Fibroblast of skin of scalp (primary cell): ENCODE data around the gene MTOR.

ENCODE experiments used
- DNase-seq: peaks from one replicate; pipeline ENCODE4 v3.0.0-alpha.2; 2013

The MTOR gene

GRCh38 chr1:11280719-11281376 is 18.5 kb upstream of the MTOR start:
- DNase-seq = no peak

GRCh38 chr1:11279630-11280029 is 17.3 kb upstream of the MTOR start:
- no peak for DNase-seq

- no peak for DNase-seq
Measured at GRCh38 chr1:11279152-11279551, 16.8 kb upstream of the MTOR start.

GRCh38 chr1:11273595-11274234 is 11.4 kb upstream of the MTOR start:
- no peak for DNase-seq

GRCh38 chr1:11272832-11273594 is 10.7 kb upstream of the MTOR start, which contains the start of gene UBIAD1:
UBIAD1 (plus strand) TSS chr1:11273198; CDS start chr1:11273532, 334 bp downstream.
- DNase-seq = peak; percentile 91

- DNase-seq = no peak
Measured at GRCh38 chr1:11272544-11272831, 10.1 kb upstream of the MTOR start.

GRCh38 chr1:11267350-11268337 is 5.3 kb upstream of the MTOR start:
- DNase-seq = peak; percentile 13

GRCh38 chr1:11266268-11267074 is 4.1 kb upstream of the MTOR start:
- no peak for DNase-seq

GRCh38 chr1:11256299-11256698 is 6.1 kb downstream of the MTOR start:
- DNase-seq = no peak

GRCh38 chr1:11253226-11253625 is 9.1 kb downstream of the MTOR start:
- DNase-seq = no peak

- no peak for DNase-seq
Measured at GRCh38 chr1:11252538-11252937, 9.8 kb downstream of the MTOR start.

- DNase-seq = no peak
Measured at GRCh38 chr1:11248169-11248568, 14.2 kb downstream of the MTOR start.

GRCh38 chr1:11245904-11246719 is 16.2 kb downstream of the MTOR start:
- DNase-seq = no peak

GRCh38 chr1:11245248-11245647 is 17.1 kb downstream of the MTOR start:
- no peak for DNase-seq

GRCh38 chr1:11238311-11238710 is 24.0 kb downstream of the MTOR start:
- DNase-seq = no peak

GRCh38 chr1:11237356-11237755 is 25.0 kb downstream of the MTOR start:
- no peak for DNase-seq

- no peak for DNase-seq
Measured at GRCh38 chr1:11233208-11233607, 29.1 kb downstream of the MTOR start.

GRCh38 chr1:11229203-11229602 is 33.1 kb downstream of the MTOR start:
- no peak for DNase-seq

GRCh38 chr1:11227106-11228077 is 35.0 kb downstream of the MTOR start:
- DNase-seq = peak; percentile 49

- DNase-seq = no peak
Measured at GRCh38 chr1:11216074-11216473, 46.3 kb downstream of the MTOR start.
